OCI-LY1 (cell line): ENCODE measurements around the gene NOA1.
A peak's percentile ranks its signal among the peaks of the same experiment; 100 is the strongest.

Experiments used
- H2AFZ ChIP-seq: fragments of 200-600 bp; sonication (generic), shearing (Covaris generic); 2 replicates; pipeline ENCODE4 v1.6.0; 2014; ENCODE audit warnings: antibody characterized with exemption, mild to moderate bottlenecking, low read length
- H3F3A ChIP-seq: fragments of 200-600 bp; sonication (generic), shearing (Covaris generic); 2 replicates; pipeline ENCODE4 v1.6.0; 2014; ENCODE audit warnings: mild to moderate bottlenecking, antibody characterized with exemption, low read length, moderate library complexity; ENCODE audit not compliant: insufficient read depth
- H3K27ac ChIP-seq: fragments of 200-600 bp; sonication (generic); 2 replicates; pipeline ENCODE4 v1.5.1; 2014; ENCODE audit warnings: low read length, mixed run types, mild to moderate bottlenecking, low read depth; ENCODE audit not compliant: poor library complexity, severe bottlenecking
- H3K27me3 ChIP-seq: fragments of 200-600 bp; sonication (generic); 2 replicates; pipeline ENCODE4 v1.6.0; 2014; ENCODE audit warnings: antibody characterized with exemption, mild to moderate bottlenecking, low read length, moderate library complexity; ENCODE audit not compliant: insufficient read depth
- H3K36me3 ChIP-seq: fragments of 200-600 bp; sonication (generic); 2 replicates; pipeline ENCODE4 v1.6.1; 2014; ENCODE audit warnings: mild to moderate bottlenecking, antibody characterized with exemption, low read length, moderate library complexity, mixed read lengths; ENCODE audit not compliant: insufficient read depth
- H3K4me1 ChIP-seq: fragments of 200-600 bp; sonication (generic); 2 replicates; pipeline ENCODE4 v1.5.1; 2014; ENCODE audit warnings: mild to moderate bottlenecking, low read length, moderate library complexity; ENCODE audit not compliant: insufficient read depth, severe bottlenecking
- H3K4me2 ChIP-seq: fragments of 200-600 bp; sonication (generic), shearing (Covaris generic); 2 replicates; pipeline ENCODE4 v1.6.1; 2014; ENCODE audit warnings: low read length
- H3K4me3 ChIP-seq: fragments of 200-600 bp; sonication (generic); 2 replicates; pipeline ENCODE4 v1.5.1; 2014; ENCODE audit warnings: low read length, low read depth, mild to moderate bottlenecking, mixed read lengths; ENCODE audit not compliant: poor library complexity, severe bottlenecking
- H3K79me2 ChIP-seq: fragments of 200-600 bp; shearing (Covaris generic); 2 replicates; pipeline ENCODE4 v1.6.1; 2016; ENCODE audit warnings: mixed run types, low read length, mixed read lengths; ENCODE audit not compliant: insufficient read depth
- H3K9ac ChIP-seq: fragments of 200-600 bp; sonication (generic), shearing (Covaris generic); 2 replicates; pipeline ENCODE4 v1.6.1; 2014; ENCODE audit warnings: mild to moderate bottlenecking, low read length, mixed read lengths
- H3K9me2 ChIP-seq: fragments of 200-600 bp; sonication (generic), shearing (Covaris generic); 2 replicates; pipeline ENCODE4 v1.6.1; 2014; ENCODE audit warnings: low read depth, mild to moderate bottlenecking, low read length, mixed read lengths
- H3K9me3 ChIP-seq: fragments of 200-600 bp; shearing (Covaris generic); 2 replicates; pipeline ENCODE4 v1.6.1; 2014; ENCODE audit warnings: low read length, mixed read lengths
- H4K20me1 ChIP-seq: fragments of 200-600 bp; sonication (generic), shearing (Covaris generic); 2 replicates; pipeline ENCODE4 v1.6.0; 2016; ENCODE audit warnings: mild to moderate bottlenecking, low read length; ENCODE audit not compliant: insufficient read depth
- EZH2 ChIP-seq: fragments of 200-600 bp; sonication (generic), shearing (Covaris generic); IDR thresholded peaks from 2 replicates; pipeline ENCODE4 v1.8.0; 2017; ENCODE audit warnings: borderline replicate concordance, mixed run types, mild to moderate bottlenecking, antibody characterized with exemption, low read length, moderate library complexity, mixed read lengths
- TF ChIP-seq, protein P1 (sequence below): fragments of 200-600 bp; sonication (generic), shearing (Covaris generic); IDR thresholded peaks from 2 replicates; pipeline ENCODE4 v1.5.1; 2017; ENCODE audit warnings: mild to moderate bottlenecking, antibody characterized with exemption, low read length, moderate library complexity, mixed read lengths

NOA1 gene

DNA sequence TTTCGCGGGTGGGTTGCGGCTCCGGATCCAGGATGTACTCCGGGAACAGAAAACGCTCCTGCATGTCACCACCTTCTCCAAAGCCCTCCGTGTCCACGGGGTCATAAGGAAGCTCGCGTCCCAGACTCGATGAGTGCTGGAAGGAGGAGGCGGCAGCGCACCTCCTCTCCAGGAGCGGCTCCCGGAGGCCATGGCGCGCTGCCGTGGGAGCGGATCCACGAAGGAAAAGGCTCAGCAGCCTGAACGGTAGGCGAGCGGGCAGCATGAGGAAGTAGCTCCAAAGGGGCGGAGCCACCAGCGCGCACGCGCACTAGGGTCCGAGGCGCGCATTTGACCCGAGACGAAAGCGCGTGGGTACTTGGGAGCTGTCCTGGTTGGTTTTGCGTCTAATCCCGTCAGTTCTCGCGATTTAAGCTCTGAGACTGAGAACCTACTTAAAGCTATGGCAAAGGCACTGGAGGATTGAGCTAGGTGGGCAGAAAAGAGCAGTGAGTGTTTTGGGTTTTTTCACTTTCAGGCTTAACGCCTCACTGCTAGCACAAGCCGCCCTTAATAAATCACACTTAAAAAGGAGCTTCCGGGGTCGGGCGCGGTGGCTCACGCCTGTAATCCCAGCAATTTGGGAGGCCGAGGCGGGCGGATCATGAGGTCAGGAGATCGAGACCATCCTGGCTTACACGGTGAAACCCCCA lies at the start of gene NOA1:
Gene NOA1 (minus strand): TSS at position 286 of the 692 bp plus-strand sequence. CDS start 21 bp downstream, at position 265.
- Histone ChIP-seq H3K4me1 (peaks cover 53% of the 10 kb centered on the region), H3K4me3 (peak within 1 kb of the TSS; percentile 87), H3F3A (no peaks in the 10 kb centered on the region), H4K20me1 (peaks cover 2% of the 10 kb centered on the region; the same call in 1 of the 2 replicates), H3K36me3 (peaks cover 49% of the 10 kb centered on the region), H3K27me3 (no peaks in the 10 kb centered on the region), H3K4me2 (peak within 1 kb of the TSS; percentile 99), H3K27ac (peak within 1 kb of the TSS; percentile 92), H3K9me2 (no peaks in the 10 kb centered on the region), H3K79me2 (peaks cover 59% of the 10 kb centered on the region), H2AFZ (no peak within 1 kb of the TSS), H3K9ac (peak within 1 kb of the TSS; percentile 91), H3K9me3 (0 out of 2 replicates have a peak, but pooled peaks cover 3% of the 10 kb centered on the region)
- TF ChIP-seq, protein P1, sequence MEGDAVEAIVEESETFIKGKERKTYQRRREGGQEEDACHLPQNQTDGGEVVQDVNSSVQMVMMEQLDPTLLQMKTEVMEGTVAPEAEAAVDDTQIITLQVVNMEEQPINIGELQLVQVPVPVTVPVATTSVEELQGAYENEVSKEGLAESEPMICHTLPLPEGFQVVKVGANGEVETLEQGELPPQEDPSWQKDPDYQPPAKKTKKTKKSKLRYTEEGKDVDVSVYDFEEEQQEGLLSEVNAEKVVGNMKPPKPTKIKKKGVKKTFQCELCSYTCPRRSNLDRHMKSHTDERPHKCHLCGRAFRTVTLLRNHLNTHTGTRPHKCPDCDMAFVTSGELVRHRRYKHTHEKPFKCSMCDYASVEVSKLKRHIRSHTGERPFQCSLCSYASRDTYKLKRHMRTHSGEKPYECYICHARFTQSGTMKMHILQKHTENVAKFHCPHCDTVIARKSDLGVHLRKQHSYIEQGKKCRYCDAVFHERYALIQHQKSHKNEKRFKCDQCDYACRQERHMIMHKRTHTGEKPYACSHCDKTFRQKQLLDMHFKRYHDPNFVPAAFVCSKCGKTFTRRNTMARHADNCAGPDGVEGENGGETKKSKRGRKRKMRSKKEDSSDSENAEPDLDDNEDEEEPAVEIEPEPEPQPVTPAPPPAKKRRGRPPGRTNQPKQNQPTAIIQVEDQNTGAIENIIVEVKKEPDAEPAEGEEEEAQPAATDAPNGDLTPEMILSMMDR: no peak
- no peak for TF ChIP-seq EZH2

DNA sequence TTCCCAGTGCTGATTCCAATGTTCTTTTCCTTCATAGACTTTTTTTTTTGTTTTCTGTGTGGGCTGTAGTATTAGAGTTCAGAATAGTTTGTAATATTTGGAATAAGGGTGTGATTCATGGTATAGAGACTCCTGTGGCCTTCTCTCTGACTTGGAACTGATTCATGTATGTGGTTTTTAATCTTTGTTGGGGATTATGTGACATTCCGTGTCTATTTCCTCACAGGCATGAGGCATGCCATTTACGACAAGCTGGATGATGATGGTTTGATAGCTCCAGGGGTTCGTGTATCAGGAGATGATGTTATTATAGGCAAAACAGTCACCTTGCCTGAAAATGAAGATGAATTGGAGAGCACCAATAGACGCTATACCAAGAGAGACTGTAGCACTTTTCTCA lies 45.7 kb upstream of the NOA1 start:
- Histone ChIP-seq H3K27ac (no peak overlapping the region), H3K79me2 (no peaks in the 10 kb centered on the region), H3K4me1 (no peaks in the 10 kb centered on the region), H3F3A (no peaks in the 10 kb centered on the region), H3K9ac (no peak overlapping the region), H3K4me2 (no peak overlapping the region), H3K9me2 (no peaks in the 10 kb centered on the region), H2AFZ (no peak overlapping the region), H3K27me3 (no peaks in the 10 kb centered on the region), H3K9me3 (no peaks in the 10 kb centered on the region), H4K20me1 (no peaks in the 10 kb centered on the region), H3K36me3 (peaks cover 98% of the 10 kb centered on the region), H3K4me3 (no peak overlapping the region)
- TF ChIP-seq, protein P1: no peak
- TF ChIP-seq EZH2: no peak

DNA sequence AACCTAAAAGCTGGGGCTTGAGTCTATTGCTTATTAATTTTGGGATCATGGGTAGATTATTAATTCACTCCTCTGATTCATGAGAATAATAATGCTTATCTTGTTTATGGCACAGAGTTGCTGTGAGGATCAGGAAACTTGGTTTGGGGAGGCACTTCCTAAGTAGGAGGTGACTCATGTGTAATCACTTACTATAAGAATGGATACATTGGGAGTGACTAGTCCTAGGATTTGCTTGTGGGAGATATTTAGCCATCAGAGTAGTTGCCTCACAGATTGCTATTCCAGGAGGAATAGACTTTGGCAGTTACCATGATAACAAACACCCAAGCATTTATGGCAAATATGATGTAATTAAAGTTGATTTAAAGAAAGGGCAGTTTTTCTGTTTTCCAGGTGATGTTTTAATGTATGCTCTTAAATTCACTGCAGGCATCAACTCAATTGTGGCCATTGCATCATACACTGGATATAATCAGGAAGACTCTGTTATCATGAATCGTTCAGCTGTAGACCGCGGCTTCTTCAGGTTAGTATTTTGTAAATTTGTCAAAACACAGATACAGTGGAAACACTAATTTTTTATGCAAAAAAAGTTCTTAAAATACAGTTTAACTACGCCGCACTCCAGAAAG lies 43.2 kb upstream of the NOA1 start:
- H3K27ac ChIP-seq: no peak overlapping the region

More for the DNA sequence above, 43.2 kb upstream of the NOA1 start:
- Histone ChIP-seq H3K4me3 (no peak overlapping the region), H3K27me3 (no peaks in the 10 kb centered on the region), H3K9me3 (no peaks in the 10 kb centered on the region), H3K36me3 (peaks cover 93% of the 10 kb centered on the region), H2AFZ (no peak overlapping the region), H3K9me2 (no peaks in the 10 kb centered on the region), H3F3A (no peaks in the 10 kb centered on the region), H3K4me2 (no peak overlapping the region), H3K4me1 (no peaks in the 10 kb centered on the region), H4K20me1 (no peaks in the 10 kb centered on the region), H3K9ac (no peak overlapping the region), H3K79me2 (no peaks in the 10 kb centered on the region)
- no peak for TF ChIP-seq EZH2
- TF ChIP-seq, protein P1: no peak
